Ishikawa (cell line): ENCODE results near the gene UQCRFS1.

Experiments used
- CEBPB ChIP-seq: IDR thresholded peaks from 2 replicates; pipeline ENCODE4 v1.6.1; 2012
- CREB1 ChIP-seq: IDR thresholded peaks from 2 replicates; pipeline ENCODE4 v1.6.1; 2012; ENCODE audit warnings: low read depth
- EGR1 ChIP-seq: IDR thresholded peaks from 2 replicates; pipeline ENCODE4 v1.6.1; 2012
- EP300 ChIP-seq: IDR thresholded peaks from 2 replicates; pipeline ENCODE4 v1.6.1; 2012; ENCODE audit warnings: borderline replicate concordance
- FOXM1 ChIP-seq: IDR thresholded peaks from 2 replicates; pipeline ENCODE4 v1.6.1; 2012; ENCODE audit warnings: low read depth, borderline replicate concordance
- NFIC ChIP-seq: IDR thresholded peaks from 2 replicates; pipeline ENCODE4 v1.6.1; 2012
- RAD21 ChIP-seq: IDR thresholded peaks from 2 replicates; pipeline ENCODE4 v1.6.1; 2012; ENCODE audit warnings: low read depth
- REST ChIP-seq: IDR thresholded peaks from 2 replicates; pipeline ENCODE4 v1.6.1; 2012; ENCODE audit warnings: low read depth, mild to moderate bottlenecking
- TAF1 ChIP-seq: IDR thresholded peaks from 2 replicates; pipeline ENCODE4 v1.6.1; 2012; ENCODE audit warnings: low read depth, mild to moderate bottlenecking
- USF1 ChIP-seq: IDR thresholded peaks from 2 replicates; pipeline ENCODE4 v1.6.1; 2012
- YY1 ChIP-seq: IDR thresholded peaks from 2 replicates; pipeline ENCODE4 v1.6.1; 2012; ENCODE audit warnings: low read depth
- ZBTB7A ChIP-seq: IDR thresholded peaks from 2 replicates; pipeline ENCODE4 v1.6.1; 2012; ENCODE audit warnings: low read depth

GRCh38 chr19:29171525-29171924 lies 41.4 kb downstream of the UQCRFS1 start:
- TF ChIP-seq EP300 (no peak), ZBTB7A (no peak), NFIC (no peak), EGR1 (no peak), CREB1 (no peak), REST (no peak), RAD21 (no peak), YY1 (no peak), FOXM1 (no peak), USF1 (no peak), CEBPB (no peak), TAF1 (no peak)
